ENCODE data around the gene FADS2. TPM values are rescaled to one million over a fixed set of nuclear protein-coding genes. Genes with fewer than 3 reads are reported as not detected.

Gene FADS2
- total RNA-seq, 4 donors from 2014 or later = 2.8 to 9.3 (median 7.0) TPM

DNA sequence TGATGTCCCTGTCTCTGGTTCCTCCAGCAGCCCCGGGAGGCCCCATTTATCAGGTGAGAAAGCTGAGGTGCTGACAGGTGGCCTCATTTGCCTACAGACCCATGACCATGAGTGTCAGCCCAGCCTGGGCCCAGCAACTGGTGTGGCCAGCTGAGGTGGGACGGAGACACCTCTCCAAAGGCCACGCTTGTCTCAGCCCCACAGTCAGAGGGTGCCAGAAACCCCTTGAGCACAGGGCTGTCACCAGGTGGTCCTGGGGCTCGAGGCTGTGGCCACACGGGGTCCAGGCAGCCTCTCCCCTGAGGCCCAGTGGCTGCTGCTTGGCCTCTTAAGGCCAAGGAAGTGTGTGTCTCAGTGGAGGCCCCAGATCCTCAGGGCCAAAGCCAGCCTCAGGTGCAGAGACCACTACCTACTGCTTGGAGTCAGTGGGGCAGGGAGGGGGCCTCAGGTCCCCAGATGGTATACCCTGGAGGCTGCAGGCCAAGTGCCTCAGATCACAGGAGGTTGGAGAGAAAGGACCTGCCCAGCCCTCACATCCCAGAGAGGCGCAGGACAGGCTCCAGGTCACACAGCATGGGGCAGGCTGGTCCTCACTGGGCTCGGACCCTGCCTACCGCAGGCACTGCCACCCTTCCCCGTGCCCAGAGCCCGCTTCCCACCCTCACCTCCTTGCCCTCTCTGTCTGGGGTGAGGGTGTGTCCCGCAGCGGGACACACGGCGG, 77.9 kb downstream of the FADS2 start:
- Histone ChIP-seq H3K4me3 (replicated peaks in 1 of 3) (no peak overlapping the region), H3K36me3 (peaks cover 0 to 8% of the 10 kb centered on the region in 2 donors), H3K27me3 (no peaks in the 10 kb centered on the region), H3K27ac (no peak overlapping the region), H3K9me3 (no peaks in the 10 kb centered on the region), H3K4me1 (peaks cover 4 to 14% of the 10 kb centered on the region in 2 donors)
- intact Hi-C loops (cut with DNase I) = no loop called here
- TF ChIP-seq, protein P1, sequence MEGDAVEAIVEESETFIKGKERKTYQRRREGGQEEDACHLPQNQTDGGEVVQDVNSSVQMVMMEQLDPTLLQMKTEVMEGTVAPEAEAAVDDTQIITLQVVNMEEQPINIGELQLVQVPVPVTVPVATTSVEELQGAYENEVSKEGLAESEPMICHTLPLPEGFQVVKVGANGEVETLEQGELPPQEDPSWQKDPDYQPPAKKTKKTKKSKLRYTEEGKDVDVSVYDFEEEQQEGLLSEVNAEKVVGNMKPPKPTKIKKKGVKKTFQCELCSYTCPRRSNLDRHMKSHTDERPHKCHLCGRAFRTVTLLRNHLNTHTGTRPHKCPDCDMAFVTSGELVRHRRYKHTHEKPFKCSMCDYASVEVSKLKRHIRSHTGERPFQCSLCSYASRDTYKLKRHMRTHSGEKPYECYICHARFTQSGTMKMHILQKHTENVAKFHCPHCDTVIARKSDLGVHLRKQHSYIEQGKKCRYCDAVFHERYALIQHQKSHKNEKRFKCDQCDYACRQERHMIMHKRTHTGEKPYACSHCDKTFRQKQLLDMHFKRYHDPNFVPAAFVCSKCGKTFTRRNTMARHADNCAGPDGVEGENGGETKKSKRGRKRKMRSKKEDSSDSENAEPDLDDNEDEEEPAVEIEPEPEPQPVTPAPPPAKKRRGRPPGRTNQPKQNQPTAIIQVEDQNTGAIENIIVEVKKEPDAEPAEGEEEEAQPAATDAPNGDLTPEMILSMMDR (IDR thresholded peaks at IDR 0.05) = no peak
- no peak for TF ChIP-seq POLR2A (IDR thresholded peaks at IDR 0.05)
- 91 to 100% methylated on average over 3 to 5 of the region's 14 CpGs for WGBS, 2 donors
- DNase-seq = no peak

DNA sequence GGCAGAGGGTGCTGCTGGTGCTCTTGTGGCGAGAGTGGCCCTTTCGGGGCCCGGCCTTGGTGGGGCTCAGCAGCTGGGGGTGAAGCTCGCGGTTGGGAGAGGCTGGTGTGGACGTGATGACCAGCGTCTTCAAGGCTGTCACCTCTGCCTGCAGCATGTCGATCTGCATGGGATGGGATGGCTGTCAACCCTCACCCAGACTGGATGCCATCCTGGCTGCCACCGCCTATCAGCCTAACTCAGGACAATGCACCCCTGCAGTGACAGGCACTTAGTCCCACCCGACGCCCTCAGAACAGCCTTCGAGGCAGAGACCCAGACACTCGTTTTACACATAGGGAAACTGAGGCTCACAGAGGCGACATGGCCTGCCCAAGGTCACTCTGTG, 78.4 kb downstream of the FADS2 start:
- Histone ChIP-seq H3K4me1 (peaks cover 4 to 18% of the 10 kb centered on the region in 2 donors), H3K36me3 (peaks cover 0 to 8% of the 10 kb centered on the region in 2 donors), H3K27me3 (no peaks in the 10 kb centered on the region), H3K4me3 (replicated peaks in 1 of 3) (no peak overlapping the region), H3K27ac (no peak overlapping the region), H3K9me3 (no peaks in the 10 kb centered on the region)
- DNase-seq = no peak
- TF ChIP-seq POLR2A (IDR thresholded peaks at IDR 0.05) = no peak
- TF ChIP-seq, protein P1 (IDR thresholded peaks at IDR 0.05) = no peak
- WGBS, 2 donors = 86 to 96% methylated on average over 7 to 14 of the region's 14 CpGs
- intact Hi-C loops (cut with DNase I) = no loop called here

DNA sequence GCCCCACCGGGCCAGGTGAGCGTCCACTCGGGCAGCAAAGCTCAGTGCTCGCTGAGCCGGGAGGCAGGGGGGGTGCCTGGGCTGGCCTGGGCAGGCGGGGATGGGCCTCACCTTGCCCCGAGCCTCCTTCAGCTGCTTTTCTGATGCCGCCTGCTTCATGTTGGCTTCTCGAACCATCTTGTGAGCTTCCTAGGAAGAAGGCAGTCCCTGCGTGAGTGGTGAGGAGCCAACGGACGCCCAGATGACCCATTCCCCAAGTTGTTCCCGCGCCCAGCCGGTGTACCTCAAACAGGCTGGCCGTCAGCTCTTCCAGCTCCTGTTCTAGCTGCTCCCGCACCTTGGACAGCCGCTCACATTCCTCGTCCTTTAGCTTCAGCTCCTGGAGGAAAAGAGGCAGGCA, 79.2 kb downstream of the FADS2 start:
- H3K27ac ChIP-seq = no peak overlapping the region
- no peaks in the 10 kb centered on the region for H3K27me3 ChIP-seq
- peaks cover 4 to 26% of the 10 kb centered on the region in 2 donors for H3K4me1 ChIP-seq
- TF ChIP-seq, protein P1 (IDR thresholded peaks at IDR 0.05) = no peak
- no peak for TF ChIP-seq POLR2A (IDR thresholded peaks at IDR 0.05)
- H3K9me3 ChIP-seq = no peaks in the 10 kb centered on the region
- intact Hi-C loops (cut with DNase I) = no loop called here
- H3K36me3 ChIP-seq = peaks cover 0 to 8% of the 10 kb centered on the region in 2 donors
- H3K4me3 ChIP-seq (replicated peaks in 1 of 3) = no peak overlapping the region
- DNase-seq = no peak
- WGBS, 2 donors = 92 to 97% methylated on average over 7 to 18 of the region's 19 CpGs

DNA sequence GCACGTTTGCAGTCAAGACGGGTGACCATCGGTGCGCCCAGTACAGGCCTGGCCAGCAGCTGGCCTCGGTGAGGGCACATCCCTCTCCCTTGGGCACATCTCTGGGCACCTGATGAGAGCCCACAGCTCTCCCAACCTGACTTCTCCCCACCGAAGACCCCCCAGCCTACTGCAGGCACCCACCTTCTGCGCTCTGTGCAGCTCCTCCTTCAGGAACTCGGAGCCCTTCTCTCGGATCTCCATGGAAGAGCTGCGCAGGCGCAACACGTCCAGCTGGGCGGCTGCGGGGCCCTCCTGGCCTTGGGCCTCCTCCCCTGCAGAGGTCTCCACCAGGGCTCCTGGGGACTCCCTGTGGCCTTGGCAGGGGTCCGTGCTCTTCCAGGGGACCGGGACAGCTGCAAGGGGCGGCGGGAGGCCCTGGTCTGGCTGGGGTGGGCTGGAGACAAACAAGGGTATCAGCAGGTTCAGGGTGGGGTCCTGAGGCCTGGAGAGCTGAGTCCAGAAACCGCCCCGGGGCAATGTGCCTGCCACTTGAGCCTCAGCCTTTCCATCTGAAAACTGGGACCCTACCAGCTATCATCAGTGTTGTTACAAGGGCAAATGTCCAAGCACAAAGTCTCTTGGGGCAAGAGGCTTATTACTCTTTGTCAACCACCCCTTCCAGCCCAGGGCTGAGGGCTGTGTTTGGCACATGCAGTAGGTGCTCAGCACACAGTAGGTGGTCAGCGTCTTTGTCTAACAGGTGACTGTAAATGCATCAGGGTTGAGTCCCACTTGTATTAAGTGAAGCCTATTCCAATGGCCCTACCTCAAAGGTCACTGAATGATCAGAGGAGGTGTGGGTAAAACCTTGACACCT, 80.0 kb downstream of the FADS2 start:
- Histone ChIP-seq H3K9me3 (no peaks in the 10 kb centered on the region), H3K36me3 (peaks cover 0 to 8% of the 10 kb centered on the region in 2 donors), H3K27ac (no peak overlapping the region), H3K4me3 (replicated peaks in 1 of 3) (no peak overlapping the region), H3K27me3 (no peaks in the 10 kb centered on the region), H3K4me1 (peaks cover 4 to 28% of the 10 kb centered on the region in 2 donors)
- DNase-seq = no peak
- TF ChIP-seq, protein P1 (IDR thresholded peaks at IDR 0.05) = no peak
- no peak for TF ChIP-seq POLR2A (IDR thresholded peaks at IDR 0.05)
- intact Hi-C loops (cut with DNase I) = no loop called here
- 94 to 95% methylated on average over 13 to 15 of the region's 21 CpGs for WGBS, 2 donors
